Prostate gland (tissue), 2 donors: ENCODE measurements around the gene CD58. TPM values are rescaled to one million over a fixed set of nuclear protein-coding genes. Genes with fewer than 3 reads are reported as not detected.

Experiments
- DNase-seq: peaks from one replicate; pipeline ENCODE4 v3.0.0-alpha.2; 2019; ENCODE audit warnings: low spot score
- H3K27ac ChIP-seq, 2 donors: fragments of 200-600 bp; sonication (generic); 2 replicates each; pipeline ENCODE4 v1.5.1; 2017 to 2019
- H3K27me3 ChIP-seq: fragments of 200-600 bp; sonication (generic); replicated peaks from 2 replicates; pipeline ENCODE4 v1.5.1; 2019; ENCODE audit not compliant: insufficient read depth
- H3K36me3 ChIP-seq, 2 donors: fragments of 200-600 bp; sonication (generic); 1 replicate in 1 of 2; 2 replicates in 1 of 2; pipeline versions ENCODE4 v1.5.1 to v1.8.1; 2017 to 2019
- H3K4me1 ChIP-seq: fragments of 200-600 bp; sonication (generic); replicated peaks from 2 replicates; pipeline ENCODE4 v1.5.1; 2019
- H3K4me3 ChIP-seq, 2 donors: fragments of 200-600 bp; sonication (generic); 2 replicates each; pipeline ENCODE4 v1.5.1; 2017 to 2019
- H3K9me3 ChIP-seq: fragments of 200-600 bp; sonication (generic); 2 replicates; pipeline ENCODE4 v1.5.1; 2017
- CTCF ChIP-seq, 4 experiments: fragments of 200-600 bp in 2 of 4; fragments of 450-650 bp in 2 of 4; sonication (generic) in 2 of 4; IDR thresholded peaks; 1 replicate in 3 of 4; 2 replicates in 1 of 4; pipeline ENCODE4 v1.5.1; 2016 to 2019; ENCODE audit warnings: antibody characterized with exemption in 4 of 4, mild to moderate bottlenecking in 2 of 4, moderate library complexity in 2 of 4
- POLR2A ChIP-seq: fragments of 450-650 bp; IDR thresholded peaks from one replicate; pipeline ENCODE4 v1.6.1; 2016; ENCODE audit warnings: antibody characterized with exemption, mild to moderate bottlenecking
- POLR2AphosphoS5 ChIP-seq: sonication (generic); formaldehyde crosslinking; IDR thresholded peaks from one replicate; pipeline ENCODE4 v1.6.1; 2017; ENCODE audit warnings: antibody characterized with exemption
- WGBS: methylation state at CpG from one replicate; pipeline ENCODE4 v1.1.5; 2018; 5-methylcytosine and 5-hydroxymethylcytosine counted together
- intact Hi-C: fragments of 100-400 bp; cut with DNase I; formaldehyde crosslinking; loops from one replicate; pipeline ENCODE4 v1.14.2; 2022
- total RNA-seq, 2 donors: library from RNA; depleted of rRNA; stranded (reverse); fragments of >200 nt; gene quantifications; one replicate each; pipeline ENCODE4 v1.1.0, GENCODE V29; 2016

Gene CD58
- total RNA-seq, 2 donors from 2014 or later = 10.4 to 13.7 TPM

GRCh38 chr1:116534014-116534739 is 36.6 kb downstream of the CD58 start:
- H3K27ac ChIP-seq = no peak overlapping the region
- no peaks in the 10 kb centered on the region for H3K27me3 ChIP-seq
- DNase-seq = no peak
- WGBS = 80% methylated on average over 45 of the region's 45 CpGs
- no peaks in the 10 kb centered on the region for H3K4me1 ChIP-seq
- no peak for TF ChIP-seq CTCF (IDR thresholded peaks at IDR 0.05)
- TF ChIP-seq POLR2AphosphoS5 = no peak
- no peak for TF ChIP-seq POLR2A
- no peak overlapping the region for H3K4me3 ChIP-seq
- intact Hi-C loops = no loop called here
- no peaks in the 10 kb centered on the region for H3K36me3 ChIP-seq
- H3K9me3 ChIP-seq = no peaks in the 10 kb centered on the region

GRCh38 chr1:116533429-116533820 is 37.4 kb downstream of the CD58 start:
- TF ChIP-seq POLR2A (no peak), POLR2AphosphoS5 (no peak), CTCF (IDR thresholded peaks at IDR 0.05) (no peak)
- no peaks in the 10 kb centered on the region for H3K36me3 ChIP-seq
- no peaks in the 10 kb centered on the region for H3K9me3 ChIP-seq
- H3K27me3 ChIP-seq = no peaks in the 10 kb centered on the region
- intact Hi-C loops = no loop called here
- H3K4me3 ChIP-seq = no peak overlapping the region
- 87% methylated on average over 3 of the region's 3 CpGs for whole genome bisulfite sequencing
- H3K4me1 ChIP-seq = no peaks in the 10 kb centered on the region
- DNase-seq = no peak
- no peak overlapping the region for H3K27ac ChIP-seq

GRCh38 chr1:116532671-116533428 is 38.0 kb downstream of the CD58 start:
- WGBS = 94% methylated on average over 23 of the region's 23 CpGs
- Histone ChIP-seq H3K36me3 (no peaks in the 10 kb centered on the region), H3K9me3 (no peaks in the 10 kb centered on the region), H3K4me1 (no peaks in the 10 kb centered on the region), H3K27ac (no peak overlapping the region), H3K27me3 (no peaks in the 10 kb centered on the region), H3K4me3 (no peak overlapping the region)
- intact Hi-C loops = no loop called here
- no peak for DNase-seq
- TF ChIP-seq POLR2A (no peak), CTCF (IDR thresholded peaks at IDR 0.05) (no peak), POLR2AphosphoS5 (no peak)

- intact Hi-C loops = no loop called here
- no peak overlapping the region for H3K27ac ChIP-seq
- no peaks in the 10 kb centered on the region for H3K4me1 ChIP-seq
- WGBS = 95% methylated on average over 13 of the region's 13 CpGs
- no peaks in the 10 kb centered on the region for H3K36me3 ChIP-seq
- no peak for DNase-seq
- TF ChIP-seq CTCF (IDR thresholded peaks at IDR 0.05) = no peak
- no peak for TF ChIP-seq POLR2A
- TF ChIP-seq POLR2AphosphoS5 = no peak
- no peaks in the 10 kb centered on the region for H3K9me3 ChIP-seq
- no peaks in the 10 kb centered on the region for H3K27me3 ChIP-seq
- H3K4me3 ChIP-seq = no peak overlapping the region
Measured at GRCh38 chr1:116531917-116532316, 38.9 kb downstream of the CD58 start.
